C4-2B (cell line): ENCODE measurements around the gene KCNC1.

ENCODE experiments used
- H3K27ac ChIP-seq: fragments of 450-650 bp; 2 replicates; pipeline ENCODE4 v1.5.1; 2017
- CTCF ChIP-seq: fragments of 450-650 bp; conservative IDR thresholded peaks from 2 replicates; pipeline ENCODE4 v1.5.1; 2017; ENCODE audit warnings: mild to moderate bottlenecking
- ZFX ChIP-seq: fragments of 450-650 bp; IDR thresholded peaks from 2 replicates; pipeline ENCODE4 v1.6.1; 2017

Gene KCNC1

GRCh38 chr11:17722000-17722643 is 12.5 kb upstream of the KCNC1 start:
- TF ChIP-seq CTCF (peak; percentile 92), ZFX (no peak)
- no peak overlapping the region for H3K27ac ChIP-seq

- TF ChIP-seq CTCF, result no peak
- TF ChIP-seq ZFX, result no peak
- no peak overlapping the region for H3K27ac ChIP-seq
Observed at GRCh38 chr11:17724020-17724908, 10.3 kb upstream of the KCNC1 start.

GRCh38 chr11:17725174-17725573 is 9.4 kb upstream of the KCNC1 start:
- no peak overlapping the region for H3K27ac ChIP-seq
- TF ChIP-seq CTCF (no peak), ZFX (no peak)

GRCh38 chr11:17730137-17730536 is 4.4 kb upstream of the KCNC1 start:
- no peak overlapping the region for H3K27ac ChIP-seq

GRCh38 chr11:17730608-17731462 is 3.7 kb upstream of the KCNC1 start:
- TF ChIP-seq CTCF, result peak; percentile 99
- TF ChIP-seq ZFX, result no peak
- H3K27ac ChIP-seq, result no peak overlapping the region

More at GRCh38 chr11:17730137-17730536, 4.4 kb upstream of the KCNC1 start:
- TF ChIP-seq CTCF, result no peak
- TF ChIP-seq ZFX, result no peak

- no peak overlapping the region for H3K27ac ChIP-seq
- TF ChIP-seq CTCF, result no peak
- TF ChIP-seq ZFX, result no peak
Observed at GRCh38 chr11:17733261-17733660, 1.3 kb upstream of the KCNC1 start.
